Loucy (cell line): ENCODE results near the gene ULK3.

Source experiments
- H2AFZ ChIP-seq: fragments of 200-600 bp; sonication (generic); 2 replicates; pipeline ENCODE4 v1.6.0; 2016; ENCODE audit warnings: antibody characterized with exemption, mild to moderate bottlenecking, low read length, moderate library complexity
- H3F3A ChIP-seq: fragments of 200-600 bp; 2 replicates; pipeline ENCODE4 v1.6.0; 2016; ENCODE audit warnings: antibody characterized with exemption, low read depth, mild to moderate bottlenecking
- H3K27me3 ChIP-seq: fragments of 200-600 bp; sonication (generic); 2 replicates; pipeline ENCODE4 v1.6.1; 2014; ENCODE audit warnings: low read length, mild to moderate bottlenecking; ENCODE audit not compliant: insufficient read depth, poor library complexity, severe bottlenecking
- H3K36me3 ChIP-seq: fragments of 200-600 bp; sonication (generic); 2 replicates; pipeline ENCODE4 v1.6.1; 2016; ENCODE audit warnings: low read length; ENCODE audit not compliant: insufficient read depth
- H3K4me1 ChIP-seq: fragments of 200-600 bp; sonication (generic); 2 replicates; pipeline ENCODE4 v1.5.1; 2014; ENCODE audit warnings: low read length, mild to moderate bottlenecking; ENCODE audit not compliant: insufficient read depth, poor library complexity, severe bottlenecking
- H3K4me2 ChIP-seq: fragments of 200-600 bp; sonication (generic); 2 replicates; pipeline ENCODE4 v1.6.0; 2014; ENCODE audit warnings: antibody characterized with exemption, low read length, low read depth, mild to moderate bottlenecking; ENCODE audit not compliant: poor library complexity, severe bottlenecking
- H3K4me3 ChIP-seq: fragments of 200-600 bp; sonication (generic); 2 replicates; pipeline ENCODE4 v1.5.1; 2014; ENCODE audit warnings: low read length, mild to moderate bottlenecking, mixed read lengths; ENCODE audit not compliant: poor library complexity, severe bottlenecking
- H3K79me2 ChIP-seq: fragments of 200-600 bp; sonication (generic); 2 replicates; pipeline ENCODE4 v1.6.1; 2014; ENCODE audit warnings: low read length; ENCODE audit not compliant: insufficient read depth
- H3K9ac ChIP-seq: fragments of 200-600 bp; sonication (generic); 2 replicates; pipeline ENCODE4 v1.6.0; 2014; ENCODE audit warnings: mild to moderate bottlenecking, low read depth, low read length, moderate library complexity; ENCODE audit not compliant: poor library complexity, severe bottlenecking
- H3K9me2 ChIP-seq: fragments of 200-600 bp; sonication (generic); replicated peaks from 2 replicates; pipeline ENCODE4 v1.6.1; 2016; ENCODE audit warnings: low read depth, low read length, mixed read lengths
- H3K9me3 ChIP-seq: fragments of 200-600 bp; sonication (generic); 2 replicates; pipeline ENCODE4 v1.6.1; 2014; ENCODE audit warnings: mild to moderate bottlenecking, antibody characterized with exemption, low read length, low read depth; ENCODE audit not compliant: insufficient read depth
- H4K20me1 ChIP-seq: fragments of 200-600 bp; sonication (generic); 2 replicates; pipeline ENCODE4 v1.6.0; 2014; ENCODE audit warnings: antibody characterized with exemption, low read length, mild to moderate bottlenecking; ENCODE audit not compliant: insufficient read depth, poor library complexity, severe bottlenecking
- EZH2phosphoT487 ChIP-seq: fragments of 200-600 bp; IDR thresholded peaks from 2 replicates; pipeline ENCODE4 v1.6.1; 2018; ENCODE audit warnings: antibody characterized with exemption, mild to moderate bottlenecking, moderate library complexity, borderline replicate concordance
- TF ChIP-seq, protein P1 (sequence below): fragments of 200-600 bp; sonication (generic); conservative IDR thresholded peaks from 2 replicates; pipeline ENCODE4 v1.5.1; 2014; ENCODE audit warnings: mild to moderate bottlenecking, antibody characterized with exemption, low read length

The ULK3 gene

GRCh38 chr15:74864296-74864695 is 21.3 kb upstream of the ULK3 start:
- peaks cover 24% of the 10 kb centered on the region for H4K20me1 ChIP-seq
- H3K9ac ChIP-seq: no peak overlapping the region
- no peaks in the 10 kb centered on the region for H3K9me3 ChIP-seq
- peaks cover 72% of the 10 kb centered on the region for H3K79me2 ChIP-seq
- H3K27me3 ChIP-seq: no peaks in the 10 kb centered on the region
- no peaks in the 10 kb centered on the region for H3K9me2 ChIP-seq
- no peak overlapping the region for H3K4me3 ChIP-seq
- peaks cover 8% of the 10 kb centered on the region; the same call in 1 of the 2 replicates for H3F3A ChIP-seq
- TF ChIP-seq, protein P1, sequence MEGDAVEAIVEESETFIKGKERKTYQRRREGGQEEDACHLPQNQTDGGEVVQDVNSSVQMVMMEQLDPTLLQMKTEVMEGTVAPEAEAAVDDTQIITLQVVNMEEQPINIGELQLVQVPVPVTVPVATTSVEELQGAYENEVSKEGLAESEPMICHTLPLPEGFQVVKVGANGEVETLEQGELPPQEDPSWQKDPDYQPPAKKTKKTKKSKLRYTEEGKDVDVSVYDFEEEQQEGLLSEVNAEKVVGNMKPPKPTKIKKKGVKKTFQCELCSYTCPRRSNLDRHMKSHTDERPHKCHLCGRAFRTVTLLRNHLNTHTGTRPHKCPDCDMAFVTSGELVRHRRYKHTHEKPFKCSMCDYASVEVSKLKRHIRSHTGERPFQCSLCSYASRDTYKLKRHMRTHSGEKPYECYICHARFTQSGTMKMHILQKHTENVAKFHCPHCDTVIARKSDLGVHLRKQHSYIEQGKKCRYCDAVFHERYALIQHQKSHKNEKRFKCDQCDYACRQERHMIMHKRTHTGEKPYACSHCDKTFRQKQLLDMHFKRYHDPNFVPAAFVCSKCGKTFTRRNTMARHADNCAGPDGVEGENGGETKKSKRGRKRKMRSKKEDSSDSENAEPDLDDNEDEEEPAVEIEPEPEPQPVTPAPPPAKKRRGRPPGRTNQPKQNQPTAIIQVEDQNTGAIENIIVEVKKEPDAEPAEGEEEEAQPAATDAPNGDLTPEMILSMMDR: no peak
- no peak for TF ChIP-seq EZH2phosphoT487
- H3K4me2 ChIP-seq: no peak overlapping the region
- no peak overlapping the region for H2AFZ ChIP-seq
- no peaks in the 10 kb centered on the region; the same call in 1 of the 2 replicates for H3K36me3 ChIP-seq
- H3K4me1 ChIP-seq: peaks cover 42% of the 10 kb centered on the region

DNA sequence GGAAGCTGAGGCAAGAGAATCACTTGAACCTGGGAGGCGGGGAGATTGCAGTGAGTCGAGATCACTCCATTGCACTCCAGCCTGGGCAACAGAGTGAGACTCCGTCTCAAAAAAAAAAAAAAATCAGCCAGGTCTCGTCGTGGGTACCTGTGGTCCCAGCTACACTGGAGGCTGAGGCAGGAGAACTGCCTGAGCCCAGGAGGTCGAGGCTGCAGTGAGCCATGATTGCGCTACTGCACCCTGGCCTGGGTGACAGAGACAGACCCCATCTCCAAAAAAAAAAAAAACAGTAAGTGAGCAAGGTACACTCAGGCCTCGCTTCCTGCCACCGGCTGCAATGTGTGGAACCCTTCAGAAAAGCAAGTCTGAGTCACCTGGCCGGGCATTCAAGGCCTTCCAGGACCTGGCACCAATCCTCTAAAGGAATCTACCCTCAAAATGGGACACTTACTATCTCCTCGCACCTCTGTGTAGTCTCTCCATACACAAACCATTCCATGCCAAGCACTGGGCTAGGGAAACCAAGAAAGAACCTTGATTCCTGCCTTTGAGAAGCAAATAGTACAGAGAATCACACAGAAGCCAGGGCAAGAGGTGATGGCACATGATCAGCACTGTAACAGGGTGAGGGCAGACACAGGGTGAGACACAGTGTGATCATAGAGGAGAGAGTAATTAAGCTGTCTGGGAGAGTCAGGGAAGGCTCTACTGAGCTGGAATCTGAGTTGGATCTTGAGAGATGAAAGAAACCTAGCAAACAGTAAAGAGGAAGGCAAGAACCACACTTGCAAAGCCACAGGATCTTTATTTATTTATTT is 20.5 kb upstream of the ULK3 start:
- Histone ChIP-seq H3K9ac (peak overlapping the region; percentile 11), H3K4me2 (peak overlapping the region; percentile 40)

GRCh38 chr15:74858369-74858740 is 15.4 kb upstream of the ULK3 start:
- H3K4me2 ChIP-seq: no peak overlapping the region

More for the DNA sequence above, 20.5 kb upstream of the ULK3 start:
- H3K36me3 ChIP-seq: no peaks in the 10 kb centered on the region; the same call in 1 of the 2 replicates
- peaks cover 4% of the 10 kb centered on the region; the same call in 1 of the 2 replicates for H3F3A ChIP-seq
- no peaks in the 10 kb centered on the region for H3K9me3 ChIP-seq
- H3K27me3 ChIP-seq: no peaks in the 10 kb centered on the region
- TF ChIP-seq, protein P1: no peak
- no peak for TF ChIP-seq EZH2phosphoT487
- H3K79me2 ChIP-seq: peaks cover 73% of the 10 kb centered on the region
- H3K9me2 ChIP-seq: no peaks in the 10 kb centered on the region
- peaks cover 36% of the 10 kb centered on the region for H3K4me1 ChIP-seq
- H3K4me3 ChIP-seq: no peak overlapping the region
- peaks cover 23% of the 10 kb centered on the region for H4K20me1 ChIP-seq
- no peak overlapping the region for H2AFZ ChIP-seq

More at GRCh38 chr15:74858369-74858740, 15.4 kb upstream of the ULK3 start:
- H3K9ac ChIP-seq: no peak overlapping the region
- H3K36me3 ChIP-seq: peaks cover 10% of the 10 kb centered on the region; the same call in 1 of the 2 replicates
- H3F3A ChIP-seq: no peaks in the 10 kb centered on the region
- H3K27me3 ChIP-seq: no peaks in the 10 kb centered on the region
- no peak overlapping the region for H3K4me3 ChIP-seq
- no peaks in the 10 kb centered on the region for H3K9me3 ChIP-seq
- H3K4me1 ChIP-seq: peaks cover 20% of the 10 kb centered on the region
- H3K9me2 ChIP-seq: no peaks in the 10 kb centered on the region
- H2AFZ ChIP-seq: no peak overlapping the region
- TF ChIP-seq EZH2phosphoT487: no peak
- TF ChIP-seq, protein P1: no peak
- H3K79me2 ChIP-seq: peaks cover 50% of the 10 kb centered on the region
- H4K20me1 ChIP-seq: peaks cover 7% of the 10 kb centered on the region
